Gastroesophageal sphincter (tissue), 4 donors: Measurements from ENCODE around the gene LMF2. TPM values are rescaled to one million over a fixed set of nuclear protein-coding genes. Genes with fewer than 3 reads are reported as not detected.

Experiments used
- ATAC-seq: fragments of 150-250 bp; one replicate; pipeline ENCODE4 v1.9.1; 2016; ENCODE audit warnings: mild to moderate bottlenecking, moderate library complexity
- H3K27ac ChIP-seq, 4 donors: fragments of 200-600 bp; sonication (generic) in 3 of 4; 1 replicate in 3 of 4; 2 replicates in 1 of 4; pipeline ENCODE4 v1.5.1; 2016 to 2019
- H3K27me3 ChIP-seq: fragments of 200-600 bp; sonication (generic); one replicate; pipeline ENCODE4 v1.5.1; 2019
- H3K36me3 ChIP-seq, 2 donors: fragments of 200-600 bp; sonication (generic); one replicate each; pipeline ENCODE4 v1.5.1; 2019; ENCODE audit warnings: control low read depth in 1 of 2
- H3K4me1 ChIP-seq, 3 donors: fragments of 200-600 bp; sonication (generic); 1 replicate in 2 of 3; 2 replicates in 1 of 3; pipeline ENCODE4 v1.5.1; 2016 to 2019; ENCODE audit warnings: control low read depth in 2 of 3
- H3K4me3 ChIP-seq, 2 donors: fragments of 200-600 bp; sonication (generic); one replicate each; pipeline ENCODE4 v1.5.1; 2019; ENCODE audit warnings: mild to moderate bottlenecking in 1 of 2, moderate library complexity in 1 of 2
- H3K9me3 ChIP-seq, 3 donors: fragments of 200-600 bp; sonication (generic); one replicate each; pipeline ENCODE4 v1.5.1; 2017 to 2019; ENCODE audit warnings: control low read depth in 2 of 3
- CTCF ChIP-seq, 4 experiments: fragments of 200-600 bp in 2 of 4; fragments of 450-650 bp in 2 of 4; sonication (generic) in 1 of 4; IDR thresholded peaks; one replicate each; pipeline ENCODE4 v1.5.1; 2017 to 2019; ENCODE audit warnings: antibody characterized with exemption in 4 of 4, mild to moderate bottlenecking in 2 of 4, moderate library complexity in 2 of 4
- EP300 ChIP-seq: sonication (generic); formaldehyde crosslinking; IDR thresholded peaks from one replicate; pipeline ENCODE4 v1.6.1; 2017; ENCODE audit warnings: antibody characterized with exemption, mild to moderate bottlenecking
- POLR2A ChIP-seq, 2 donors: fragments of 450-650 bp; IDR thresholded peaks; one replicate each; pipeline ENCODE4 v1.6.1; 2017; ENCODE audit warnings: antibody characterized with exemption in 2 of 2, mild to moderate bottlenecking in 2 of 2, moderate library complexity in 1 of 2
- POLR2AphosphoS5 ChIP-seq: sonication (generic); formaldehyde crosslinking; IDR thresholded peaks from one replicate; pipeline ENCODE4 v1.6.1; 2017; ENCODE audit warnings: antibody characterized with exemption
- WGBS, 2 donors: methylation state at CpG; one replicate each; pipeline ENCODE4 v1.1.5; 2018; ENCODE audit warnings: low coverage in 1 of 2; 5-methylcytosine and 5-hydroxymethylcytosine counted together
- total RNA-seq, 4 donors: library from RNA; depleted of rRNA; stranded (reverse); fragments of >200 nt; gene quantifications; one replicate each; pipeline ENCODE4 v1.1.0, GENCODE V29; 2016

Gene LMF2
- total RNA-seq, 4 donors from 2014 or later, result 35.5 to 58.4 (median 45.1) TPM

- H3K4me3 ChIP-seq, result no peak overlapping the region
- 13 to 16% methylated on average over 5 to 12 of the region's 13 CpGs for WGBS, 2 donors
- H3K27me3 ChIP-seq, result no peaks in the 10 kb centered on the region
- no peaks in the 10 kb centered on the region for H3K9me3 ChIP-seq
- no peak overlapping the region for H3K27ac ChIP-seq
- no peak for TF ChIP-seq POLR2AphosphoS5
- peak in 3 of 4 experiments; percentile 41 to 58 (median 49) for TF ChIP-seq CTCF (IDR thresholded peaks at IDR 0.05)
- TF ChIP-seq EP300, result no peak
- TF ChIP-seq POLR2A (IDR thresholded peaks at IDR 0.05), result no peak
- H3K4me1 ChIP-seq, result peaks cover 0 to 7% (median 0%) of the 10 kb centered on the region in 3 donors
- ATAC-seq, result peak; percentile 68
- H3K36me3 ChIP-seq, result peaks cover 0 to 15% of the 10 kb centered on the region in 2 donors
Measured at GRCh38 chr22:50498322-50498890, 9.1 kb downstream of the LMF2 start.

GRCh38 chr22:50497093-50497492 lies 10.4 kb downstream of the LMF2 start:
- no peak for ATAC-seq
- Histone ChIP-seq H3K4me1 (peaks cover 0 to 7% (median 0%) of the 10 kb centered on the region in 3 donors), H3K9me3 (no peaks in the 10 kb centered on the region), H3K27ac (no peak overlapping the region), H3K27me3 (no peaks in the 10 kb centered on the region), H3K4me3 (no peak overlapping the region), H3K36me3 (peaks cover 0 to 2% of the 10 kb centered on the region in 2 donors)
- WGBS, 2 donors, result 86 to 88% methylated on average over 6 of the region's 6 CpGs
- TF ChIP-seq POLR2AphosphoS5 (no peak), CTCF (IDR thresholded peaks at IDR 0.05) (no peak), EP300 (no peak), POLR2A (IDR thresholded peaks at IDR 0.05) (no peak)

- H3K27ac ChIP-seq, result no peak overlapping the region
- ATAC-seq, result no peak
- TF ChIP-seq CTCF (IDR thresholded peaks at IDR 0.05) (no peak), POLR2AphosphoS5 (no peak), EP300 (no peak), POLR2A (IDR thresholded peaks at IDR 0.05) (no peak)
- no peak overlapping the region for H3K4me3 ChIP-seq
- H3K9me3 ChIP-seq, result no peaks in the 10 kb centered on the region
- peaks cover 38% of the 10 kb centered on the region for H3K27me3 ChIP-seq
- 69 to 73% methylated on average over 11 to 17 of the region's 27 CpGs for WGBS, 2 donors
- no peaks in the 10 kb centered on the region for H3K36me3 ChIP-seq
- H3K4me1 ChIP-seq, result no peaks in the 10 kb centered on the region
Measured at GRCh38 chr22:50490531-50491308, 16.8 kb downstream of the LMF2 start.

GRCh38 chr22:50489363-50490243 lies 17.9 kb downstream of the LMF2 start:
- Histone ChIP-seq H3K9me3 (no peaks in the 10 kb centered on the region), H3K36me3 (no peaks in the 10 kb centered on the region), H3K4me3 (no peak overlapping the region), H3K4me1 (no peaks in the 10 kb centered on the region), H3K27me3 (peaks cover 50% of the 10 kb centered on the region), H3K27ac (no peak overlapping the region)
- no peak for TF ChIP-seq POLR2A (IDR thresholded peaks at IDR 0.05)
- no peak for TF ChIP-seq POLR2AphosphoS5
- no peak for TF ChIP-seq EP300
- TF ChIP-seq CTCF (IDR thresholded peaks at IDR 0.05), result no peak
- WGBS, 2 donors, result 0 to 70% methylated on average over 1 to 2 of the region's 31 CpGs
- ATAC-seq, result no peak
